Measurements from ENCODE around the gene BTAF1. TPM values are rescaled to one million over a fixed set of nuclear protein-coding genes. Genes with fewer than 3 reads are reported as not detected.
A peak's percentile ranks its signal among the peaks of the same experiment; 100 is the strongest.

Gene BTAF1
- total RNA-seq, 1 experiment from 2014 or later: 42.5 TPM

GRCh38 chr10:91907914-91908336 lies 15.6 kb upstream of the BTAF1 start:
- ChIA-PET CTCF (interaction anchor here (3.1 kb wide), 1 partner anchor 149 kb away, joined by 18 read pairs; no protein-coding TSS in a partner anchor), RAD21 (ENCODE audit: low non-redundant PET in 1 of 2, low total read pairs in 2 of 2, uncharacterized antibody in 2 of 2, unreplicated experiment in 2 of 2) (interaction anchor here in 1 of 2 experiments (1.0 kb wide), 1 partner anchor 51 kb away, joined by 3 read pairs; no protein-coding TSS in a partner anchor), POLR2A (no interaction called here)
- intact Hi-C loops (cut with micrococcal nuclease): no loop called here
- Histone ChIP-seq H4K20me1 (ENCODE audit: insufficient read depth) (no peaks in the 10 kb centered on the region), H3K9ac (ENCODE audit: low read length) (peak overlapping the region; percentile 69), H3K27me3 (ENCODE audit: insufficient read depth, low read length) (no peaks in the 10 kb centered on the region), H3K27ac (ENCODE audit: low read depth, low read length) (peak overlapping the region; percentile 69; the same call in 1 of the 2 replicates), H3K4me2 (ENCODE audit: low read length) (peak overlapping the region; percentile 100), H3K79me2 (ENCODE audit: insufficient read depth, low read length) (no peaks in the 10 kb centered on the region), H3K4me3 (replicated peaks in 1 of 2; ENCODE audit: low read depth in 1 of 2, low read length in 2 of 2) (peak overlapping the region; percentile 62 to 85), H3K36me3 (ENCODE audit: control insufficient read depth in 1 of 2, insufficient read depth in 2 of 2, low read length in 2 of 2) (no peaks in the 10 kb centered on the region), H3K9me3 (ENCODE audit: control insufficient read depth in 1 of 2, insufficient read depth in 1 of 2, low read depth in 1 of 2, low read length in 2 of 2) (no peaks in the 10 kb centered on the region), H2AFZ (ENCODE audit: low read depth, low read length, poor library complexity, severe bottlenecking) (peak overlapping the region; percentile 8), H3K4me1 (ENCODE audit: control insufficient read depth in 1 of 2, insufficient read depth in 2 of 2, low read length in 2 of 2) (peaks cover 8 to 23% of the 10 kb centered on the region in 2 experiments; a peak in 3 of 4 replicates), H3K9me2 (ENCODE audit: insufficient read depth) (no peaks in the 10 kb centered on the region)
- TF ChIP-seq ATF3 (IDR thresholded peaks at IDR 0.05) (no peak), SIN3A (IDR thresholded peaks at IDR 0.05; ENCODE audit: low read depth) (no peak), ZFX (IDR thresholded peaks at IDR 0.05) (no peak), TCF7L2 (IDR thresholded peaks at IDR 0.05; ENCODE audit: borderline replicate concordance, extremely low read depth, insufficient read depth, insufficient read length) (no peak), CBX3 (IDR thresholded peaks at IDR 0.05; ENCODE audit: low read depth) (no peak), POLR2AphosphoS5 (IDR thresholded peaks at IDR 0.05; ENCODE audit: low read depth, low read length) (no peak), EZH2 (IDR thresholded peaks at IDR 0.05) (no peak), SP1 (IDR thresholded peaks at IDR 0.05; ENCODE audit: low read depth) (no peak), EGR1 (IDR thresholded peaks at IDR 0.05; ENCODE audit: low read depth) (no peak), ZNF274 (IDR thresholded peaks at IDR 0.05; ENCODE audit: low read depth, low read length) (no peak), CTCF (IDR thresholded peaks at IDR 0.05 in 2 of 3, conservative IDR thresholded peaks at IDR 0.05 in 1 of 3; ENCODE audit: borderline replicate concordance in 1 of 3, insufficient read depth in 1 of 3, low read depth in 2 of 3, low read length in 2 of 3) (no peak), SRF (IDR thresholded peaks at IDR 0.05; ENCODE audit: low read depth) (no peak), MAX (IDR thresholded peaks at IDR 0.05) (no peak)
- DNase-seq (ENCODE audit: low read depth, low spot score) (no peak), ATAC-seq (no peak)
- BruUV-seq (replicated peaks): no TSS peak
